ENCODE data around the gene CABLES2.

Gene CABLES2

GRCh38 chr20:62413896-62414481, 6.9 kb upstream of the CABLES2 start:
- DNase-seq (ENCODE audit: low spot score in 2 of 2) (no peak), ATAC-seq (no peak)
- H3K36me3 Mint-ChIP-seq = no peaks in the 10 kb centered on the region
- no peak overlapping the region for H3K4me3 Mint-ChIP-seq
- H3K27ac Mint-ChIP-seq = no peak overlapping the region
- H3K4me1 Mint-ChIP-seq = peaks cover 7% of the 10 kb centered on the region
- H3K9me3 Mint-ChIP-seq = no peaks in the 10 kb centered on the region

GRCh38 chr20:62413025-62413570, 6.0 kb upstream of the CABLES2 start:
- Mint-ChIP-seq H3K36me3 (no peaks in the 10 kb centered on the region), H3K4me3 (no peak overlapping the region), H3K4me1 (peaks cover 7% of the 10 kb centered on the region), H3K27ac (no peak overlapping the region), H3K9me3 (no peaks in the 10 kb centered on the region)
- DNase-seq (ENCODE audit: low spot score in 2 of 2) (no peak), ATAC-seq (no peak)

GRCh38 chr20:62412194-62413024, 5.3 kb upstream of the CABLES2 start:
- ATAC-seq = no peak

GRCh38 chr20:62411479-62412193, 4.6 kb upstream of the CABLES2 start:
- H3K4me3 Mint-ChIP-seq = no peak overlapping the region
- ATAC-seq (no peak), DNase-seq (ENCODE audit: low spot score in 2 of 2) (no peak)
- no peaks in the 10 kb centered on the region for H3K9me3 Mint-ChIP-seq
- no peak overlapping the region for H3K27ac Mint-ChIP-seq
- H3K4me1 Mint-ChIP-seq = peaks cover 7% of the 10 kb centered on the region
- peaks cover 5% of the 10 kb centered on the region for H3K36me3 Mint-ChIP-seq

More at GRCh38 chr20:62412194-62413024, 5.3 kb upstream of the CABLES2 start:
- no peak overlapping the region for H3K27ac Mint-ChIP-seq
- peaks cover 7% of the 10 kb centered on the region for H3K4me1 Mint-ChIP-seq
- H3K4me3 Mint-ChIP-seq = no peak overlapping the region
- no peaks in the 10 kb centered on the region for H3K9me3 Mint-ChIP-seq
- peaks cover 2% of the 10 kb centered on the region for H3K36me3 Mint-ChIP-seq
- DNase-seq (ENCODE audit: low spot score in 2 of 2) = no peak

GRCh38 chr20:62410746-62411478, 3.8 kb upstream of the CABLES2 start:
- H3K9me3 Mint-ChIP-seq = no peaks in the 10 kb centered on the region
- H3K27ac Mint-ChIP-seq = no peak overlapping the region
- ATAC-seq (no peak), DNase-seq (ENCODE audit: low spot score in 2 of 2) (no peak)
- H3K4me3 Mint-ChIP-seq = no peak overlapping the region
- peaks cover 5% of the 10 kb centered on the region for H3K36me3 Mint-ChIP-seq
- H3K4me1 Mint-ChIP-seq = peaks cover 11% of the 10 kb centered on the region

GRCh38 chr20:62409931-62410745, 3.1 kb upstream of the CABLES2 start:
- no peak overlapping the region for H3K4me3 Mint-ChIP-seq
- H3K4me1 Mint-ChIP-seq = peaks cover 19% of the 10 kb centered on the region
- DNase-seq (ENCODE audit: low spot score in 2 of 2) (peak in 1 of 2 donors; percentile 62), ATAC-seq (no peak)
- H3K9me3 Mint-ChIP-seq = no peaks in the 10 kb centered on the region
- H3K36me3 Mint-ChIP-seq = peaks cover 5% of the 10 kb centered on the region
- H3K27ac Mint-ChIP-seq = peak overlapping the region; percentile 33

- Mint-ChIP-seq H3K4me1 (peaks cover 26% of the 10 kb centered on the region), H3K4me3 (no peak overlapping the region), H3K36me3 (peaks cover 5% of the 10 kb centered on the region), H3K27ac (peak overlapping the region; percentile 33), H3K9me3 (no peaks in the 10 kb centered on the region)
- DNase-seq (ENCODE audit: low spot score in 2 of 2) (no peak), ATAC-seq (no peak)
These were observed 2.2 kb upstream of the CABLES2 start for GRCh38 chr20:62409086-62409853.

- Mint-ChIP-seq H3K27ac (peak overlapping the region; percentile 34), H3K36me3 (peaks cover 5% of the 10 kb centered on the region), H3K9me3 (no peaks in the 10 kb centered on the region), H3K4me3 (no peak overlapping the region), H3K4me1 (peaks cover 28% of the 10 kb centered on the region)
- DNase-seq (ENCODE audit: low spot score in 2 of 2) = no peak
- no peak for ATAC-seq
These were observed 1.6 kb upstream of the CABLES2 start for GRCh38 chr20:62408640-62409039.

GRCh38 chr20:62408055-62408454, 970 bp upstream of the CABLES2 start:
- ATAC-seq (no peak), DNase-seq (ENCODE audit: low spot score in 2 of 2) (no peak)
- H3K4me1 Mint-ChIP-seq = peaks cover 32% of the 10 kb centered on the region
- H3K36me3 Mint-ChIP-seq = peaks cover 5% of the 10 kb centered on the region
- H3K27ac Mint-ChIP-seq = peak overlapping the region; percentile 80
- H3K4me3 Mint-ChIP-seq = peak overlapping the region; percentile 76
- no peaks in the 10 kb centered on the region for H3K9me3 Mint-ChIP-seq

- H3K4me1 Mint-ChIP-seq = peaks cover 32% of the 10 kb centered on the region
- H3K4me3 Mint-ChIP-seq = peak overlapping the region; percentile 76
- H3K9me3 Mint-ChIP-seq = no peaks in the 10 kb centered on the region
- DNase-seq (ENCODE audit: low spot score in 2 of 2) (peak in 1 of 2 donors; percentile 55), ATAC-seq (no peak)
- peaks cover 5% of the 10 kb centered on the region for H3K36me3 Mint-ChIP-seq
- H3K27ac Mint-ChIP-seq = peak overlapping the region; percentile 76
These were observed 379 bp downstream of the CABLES2 start for GRCh38 chr20:62406635-62407176.

GRCh38 chr20:62405981-62406513, 1.0 kb downstream of the CABLES2 start:
- Mint-ChIP-seq H3K36me3 (peaks cover 5% of the 10 kb centered on the region), H3K4me3 (peak overlapping the region; percentile 76), H3K9me3 (no peaks in the 10 kb centered on the region), H3K27ac (peak overlapping the region; percentile 76), H3K4me1 (peaks cover 32% of the 10 kb centered on the region)
- ATAC-seq (no peak), DNase-seq (ENCODE audit: low spot score in 2 of 2) (no peak)

GRCh38 chr20:62405108-62405980, 1.7 kb downstream of the CABLES2 start:
- Mint-ChIP-seq H3K36me3 (peaks cover 5% of the 10 kb centered on the region), H3K4me3 (peak overlapping the region; percentile 76), H3K27ac (peak overlapping the region; percentile 76), H3K9me3 (no peaks in the 10 kb centered on the region), H3K4me1 (peaks cover 32% of the 10 kb centered on the region)
- ATAC-seq = no peak
- no peak for DNase-seq (ENCODE audit: low spot score in 2 of 2)

Measured in stimulated activated effector memory CD8-positive, alpha-beta T cell treated with anti-CD3 and anti-CD28 coated beads, Interleukin-12 subunit alpha, Interleukin-12 subunit beta, amount 100 ng/mL, for 72 hours (primary cell).